ENCODE measurements around the gene ENTPD5.
"Not testable (repeated sequence)": the region's sequence is repeated elsewhere in the genome, so short reads cannot be mapped to it uniquely, and the experiment has no call there.

Gene ENTPD5

GRCh38 chr14:73944432-73945158, 74.5 kb downstream of the ENTPD5 start:
- Mint-ChIP-seq H3K27ac (no peak overlapping the region), H3K36me3 (ENCODE audit: low read depth) (no peaks in the 10 kb centered on the region)

GRCh38 chr14:73943083-73943482, 76.0 kb downstream of the ENTPD5 start:
- H3K36me3 Mint-ChIP-seq (ENCODE audit: low read depth) = no peaks in the 10 kb centered on the region
- H3K9me3 Mint-ChIP-seq = no peaks in the 10 kb centered on the region
- no peak overlapping the region for H3K27ac Mint-ChIP-seq
- no peak overlapping the region for H3K4me3 Mint-ChIP-seq
- peaks cover 8% of the 10 kb centered on the region for H3K4me1 Mint-ChIP-seq (ENCODE audit: low read depth)
- H3K27me3 Mint-ChIP-seq (ENCODE audit: low read depth) = no peaks in the 10 kb centered on the region

More at GRCh38 chr14:73944432-73945158, 74.5 kb downstream of the ENTPD5 start:
- Mint-ChIP-seq H3K4me3 (no peak overlapping the region), H3K4me1 (ENCODE audit: low read depth) (peaks cover 8% of the 10 kb centered on the region), H3K9me3 (no peaks in the 10 kb centered on the region), H3K27me3 (ENCODE audit: low read depth) (no peaks in the 10 kb centered on the region)

GRCh38 chr14:73942180-73942579, 76.9 kb downstream of the ENTPD5 start:
- no peaks in the 10 kb centered on the region for H3K9me3 Mint-ChIP-seq
- no peak overlapping the region for H3K4me3 Mint-ChIP-seq

GRCh38 chr14:73937012-73937411, 82.1 kb downstream of the ENTPD5 start:
- Mint-ChIP-seq H3K4me1 (ENCODE audit: low read depth) (no peaks in the 10 kb centered on the region), H3K9me3 (no peaks in the 10 kb centered on the region), H3K36me3 (ENCODE audit: low read depth) (peaks cover 4% of the 10 kb centered on the region), H3K27ac (no peak overlapping the region), H3K4me3 (no peak overlapping the region), H3K27me3 (ENCODE audit: low read depth) (no peaks in the 10 kb centered on the region)

More at GRCh38 chr14:73942180-73942579, 76.9 kb downstream of the ENTPD5 start:
- Mint-ChIP-seq H3K27ac (no peak overlapping the region), H3K27me3 (ENCODE audit: low read depth) (no peaks in the 10 kb centered on the region), H3K4me1 (ENCODE audit: low read depth) (peaks cover 8% of the 10 kb centered on the region), H3K36me3 (ENCODE audit: low read depth) (no peaks in the 10 kb centered on the region)

- H3K4me1 Mint-ChIP-seq (ENCODE audit: low read depth) = no peaks in the 10 kb centered on the region
- no peak overlapping the region for H3K27ac Mint-ChIP-seq
- H3K4me3 Mint-ChIP-seq = no peak overlapping the region
- H3K27me3 Mint-ChIP-seq (ENCODE audit: low read depth) = no peaks in the 10 kb centered on the region
- H3K36me3 Mint-ChIP-seq (ENCODE audit: low read depth) = peaks cover 8% of the 10 kb centered on the region
- H3K9me3 Mint-ChIP-seq = no peaks in the 10 kb centered on the region
These were observed 82.5 kb downstream of the ENTPD5 start for GRCh38 chr14:73936548-73936947.

- H3K4me3 Mint-ChIP-seq = no peak overlapping the region
- H3K27me3 Mint-ChIP-seq (ENCODE audit: low read depth) = no peaks in the 10 kb centered on the region
- no peaks in the 10 kb centered on the region for H3K9me3 Mint-ChIP-seq
- no peak overlapping the region for H3K27ac Mint-ChIP-seq
- peaks cover 2% of the 10 kb centered on the region for H3K4me1 Mint-ChIP-seq (ENCODE audit: low read depth)
- peaks cover 14% of the 10 kb centered on the region for H3K36me3 Mint-ChIP-seq (ENCODE audit: low read depth)
These were observed 83.4 kb downstream of the ENTPD5 start for GRCh38 chr14:73935666-73936065.

GRCh38 chr14:73924337-73924736, 94.8 kb downstream of the ENTPD5 start:
- Mint-ChIP-seq H3K4me1 (ENCODE audit: low read depth) (no peaks in the 10 kb centered on the region), H3K27me3 (ENCODE audit: low read depth) (no peaks in the 10 kb centered on the region), H3K9me3 (no peaks in the 10 kb centered on the region), H3K36me3 (ENCODE audit: low read depth) (peaks cover 45% of the 10 kb centered on the region), H3K27ac (no peak overlapping the region), H3K4me3 (no peak overlapping the region)

GRCh38 chr14:73919457-73919856, 99.6 kb downstream of the ENTPD5 start:
- peaks cover 23% of the 10 kb centered on the region for H3K36me3 Mint-ChIP-seq (ENCODE audit: low read depth)
- H3K4me1 Mint-ChIP-seq (ENCODE audit: low read depth) = not testable (repeated sequence)

GRCh38 chr14:73916324-73916723, 102.8 kb downstream of the ENTPD5 start:
- Mint-ChIP-seq H3K4me3 (no peak overlapping the region), H3K27me3 (ENCODE audit: low read depth) (no peaks in the 10 kb centered on the region), H3K27ac (no peak overlapping the region), H3K36me3 (ENCODE audit: low read depth) (peaks cover 35% of the 10 kb centered on the region), H3K9me3 (peaks cover 7% of the 10 kb centered on the region), H3K4me1 (ENCODE audit: low read depth) (peaks cover 2% of the 10 kb centered on the region)

More at GRCh38 chr14:73919457-73919856, 99.6 kb downstream of the ENTPD5 start:
- H3K9me3 Mint-ChIP-seq; H3K27ac Mint-ChIP-seq; H3K27me3 Mint-ChIP-seq (ENCODE audit: low read depth); H3K4me3 Mint-ChIP-seq: not testable (repeated sequence)

GRCh38 chr14:73913256-73913655, 105.8 kb downstream of the ENTPD5 start:
- H3K36me3 Mint-ChIP-seq (ENCODE audit: low read depth) = peaks cover 52% of the 10 kb centered on the region
- no peak overlapping the region for H3K4me3 Mint-ChIP-seq
- peaks cover 5% of the 10 kb centered on the region for H3K4me1 Mint-ChIP-seq (ENCODE audit: low read depth)
- peaks cover 7% of the 10 kb centered on the region for H3K9me3 Mint-ChIP-seq
- no peak overlapping the region for H3K27ac Mint-ChIP-seq
- H3K27me3 Mint-ChIP-seq (ENCODE audit: low read depth) = no peaks in the 10 kb centered on the region

- H3K36me3 Mint-ChIP-seq (ENCODE audit: low read depth) = peaks cover 64% of the 10 kb centered on the region
- H3K27me3 Mint-ChIP-seq (ENCODE audit: low read depth) = no peaks in the 10 kb centered on the region
- H3K27ac Mint-ChIP-seq = peak overlapping the region; percentile 1
- H3K9me3 Mint-ChIP-seq = peaks cover 7% of the 10 kb centered on the region
- H3K4me1 Mint-ChIP-seq (ENCODE audit: low read depth) = peaks cover 3% of the 10 kb centered on the region
- no peak overlapping the region for H3K4me3 Mint-ChIP-seq
These were observed 109.4 kb downstream of the ENTPD5 start for GRCh38 chr14:73909681-73910080.

Data from T-helper 1 cell treated with Interleukin-12 subunit alpha and Interleukin-12 subunit beta and Interleukin-4 antibody, amounts not matched to agents 30 μg/mL and 1 μg/mL, for 36 hours (primary cell).